Fibroblast of pulmonary artery (primary cell): ENCODE data around the gene CELF4.

Experiments used
- DNase-seq: peaks from one replicate; pipeline ENCODE4 v3.0.0-alpha.2; 2010; ENCODE audit warnings: low read depth
- H3K4me3 ChIP-seq: replicated peaks from 2 replicates; pipeline ENCODE4 v1.5.1; 2011; ENCODE audit warnings: low read depth, mild to moderate bottlenecking, control low read depth, low read length, moderate library complexity
- CTCF ChIP-seq: IDR thresholded peaks from 2 replicates; pipeline ENCODE4 v1.5.1; 2011; ENCODE audit warnings: mild to moderate bottlenecking, control low read depth, low read length, inconsistent platforms; ENCODE audit errors: missing control alignments

The CELF4 gene

GRCh38 chr18:37252342-37252741 is 313.3 kb downstream of the CELF4 start:
- H3K4me3 ChIP-seq = no peak overlapping the region
- no peak for TF ChIP-seq CTCF

GRCh38 chr18:37251679-37252078 is 313.9 kb downstream of the CELF4 start:
- DNase-seq = no peak
- no peak for TF ChIP-seq CTCF
- no peak overlapping the region for H3K4me3 ChIP-seq

More at GRCh38 chr18:37252342-37252741, 313.3 kb downstream of the CELF4 start:
- DNase-seq = no peak

- H3K4me3 ChIP-seq = no peak overlapping the region
- TF ChIP-seq CTCF = no peak
- no peak for DNase-seq
Observed at GRCh38 chr18:37249895-37250618, 315.5 kb downstream of the CELF4 start.

GRCh38 chr18:37249171-37249886 is 316.3 kb downstream of the CELF4 start:
- no peak overlapping the region for H3K4me3 ChIP-seq

GRCh38 chr18:37248281-37248680 is 317.3 kb downstream of the CELF4 start:
- TF ChIP-seq CTCF = no peak
- H3K4me3 ChIP-seq = no peak overlapping the region

More at GRCh38 chr18:37249171-37249886, 316.3 kb downstream of the CELF4 start:
- DNase-seq = no peak
- no peak for TF ChIP-seq CTCF

GRCh38 chr18:37247497-37248161 is 318.0 kb downstream of the CELF4 start:
- no peak overlapping the region for H3K4me3 ChIP-seq
- TF ChIP-seq CTCF = no peak
- DNase-seq = no peak

More at GRCh38 chr18:37248281-37248680, 317.3 kb downstream of the CELF4 start:
- DNase-seq = no peak
